Activated naive CD4-positive, alpha-beta T cell treated with anti-CD3 and anti-CD28 coated beads, Interleukin-2, amount 50 U/mL, for 24 hours (primary cell): ENCODE results near the gene ADH7.
"Not testable (repeated sequence)": the region's sequence is repeated elsewhere in the genome, so short reads cannot be mapped to it uniquely, and the experiment has no call there.

ENCODE experiments used
- H3K27ac Mint-ChIP-seq: one replicate; pipeline ENCODE4 v1.8.0; 2021; ENCODE audit warnings: mild to moderate bottlenecking, mixed read lengths
- H3K27me3 Mint-ChIP-seq: one replicate; pipeline ENCODE4 v1.8.0; 2021; ENCODE audit warnings: mixed read lengths
- H3K36me3 Mint-ChIP-seq: one replicate; pipeline ENCODE4 v1.8.0; 2021; ENCODE audit warnings: mixed read lengths
- H3K4me1 Mint-ChIP-seq: one replicate; pipeline ENCODE4 v1.8.0; 2021; ENCODE audit warnings: mixed read lengths
- H3K4me3 Mint-ChIP-seq: one replicate; pipeline ENCODE4 v1.8.0; 2021; ENCODE audit warnings: mild to moderate bottlenecking, mixed read lengths
- H3K9me3 Mint-ChIP-seq: one replicate; pipeline ENCODE4 v1.8.0; 2021; ENCODE audit warnings: mixed read lengths

The ADH7 gene

DNA sequence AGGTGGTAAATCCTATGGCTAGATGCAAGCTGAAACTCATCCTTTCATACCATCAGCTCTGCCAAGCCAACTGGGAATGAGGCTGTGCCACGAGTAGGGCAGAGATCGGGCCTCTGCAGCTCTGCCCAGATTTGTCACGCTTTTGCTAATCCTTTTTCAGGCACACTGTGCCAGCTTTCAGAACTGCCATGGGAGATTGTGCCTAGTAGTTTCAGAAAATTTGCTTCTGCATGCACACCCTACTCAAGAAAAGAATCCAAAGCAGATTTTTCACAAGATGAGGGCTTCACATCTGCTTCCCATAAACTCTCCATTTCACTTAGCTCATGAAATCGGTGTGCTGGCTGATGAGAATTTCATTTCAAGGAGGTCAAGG is 3.3 kb upstream of the ADH7 start:
- H3K4me1 Mint-ChIP-seq, result no peaks in the 10 kb centered on the region
- no peaks in the 10 kb centered on the region for H3K9me3 Mint-ChIP-seq
- no peak overlapping the region for H3K27ac Mint-ChIP-seq
- no peak overlapping the region for H3K4me3 Mint-ChIP-seq
- peaks cover 1% of the 10 kb centered on the region for H3K27me3 Mint-ChIP-seq
- no peaks in the 10 kb centered on the region for H3K36me3 Mint-ChIP-seq

- H3K4me1 Mint-ChIP-seq, result no peaks in the 10 kb centered on the region
- peaks cover 1% of the 10 kb centered on the region for H3K27me3 Mint-ChIP-seq
- no peak overlapping the region for H3K4me3 Mint-ChIP-seq
- H3K27ac Mint-ChIP-seq, result no peak overlapping the region
- no peaks in the 10 kb centered on the region for H3K9me3 Mint-ChIP-seq
- H3K36me3 Mint-ChIP-seq, result no peaks in the 10 kb centered on the region
Observed at GRCh38 chr4:99437723-99438404, 2.7 kb upstream of the ADH7 start.

- Mint-ChIP-seq H3K36me3 (no peaks in the 10 kb centered on the region), H3K4me1 (no peaks in the 10 kb centered on the region), H3K27me3 (peaks cover 1% of the 10 kb centered on the region), H3K9me3 (no peaks in the 10 kb centered on the region), H3K27ac (no peak overlapping the region), H3K4me3 (no peak overlapping the region)
Observed at GRCh38 chr4:99436976-99437722, 2.0 kb upstream of the ADH7 start.

DNA sequence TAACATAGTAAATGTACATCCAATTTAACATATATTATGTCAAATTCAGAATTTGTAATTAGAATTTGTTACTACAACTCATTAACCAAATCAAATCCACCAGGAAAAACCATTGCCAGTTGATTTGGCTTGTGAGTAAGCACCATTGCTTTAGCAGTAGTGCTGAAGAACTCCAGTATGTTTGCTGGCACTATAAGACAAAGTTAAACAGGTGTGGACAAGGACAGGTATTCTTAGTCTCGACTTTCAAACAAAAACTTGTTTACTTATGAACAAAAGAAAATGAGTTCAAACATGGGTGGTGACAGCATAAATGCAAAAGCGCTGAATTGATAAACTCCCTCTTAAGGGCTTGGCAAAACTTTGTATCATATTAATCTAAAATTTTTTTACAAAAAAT is 1.3 kb upstream of the ADH7 start:
- H3K27me3 Mint-ChIP-seq, result peaks cover 1% of the 10 kb centered on the region
- no peaks in the 10 kb centered on the region for H3K4me1 Mint-ChIP-seq
- no peak overlapping the region for H3K4me3 Mint-ChIP-seq
- H3K27ac Mint-ChIP-seq, result no peak overlapping the region
- no peaks in the 10 kb centered on the region for H3K36me3 Mint-ChIP-seq
- no peaks in the 10 kb centered on the region for H3K9me3 Mint-ChIP-seq

- Mint-ChIP-seq H3K4me1 (no peaks in the 10 kb centered on the region), H3K9me3 (no peaks in the 10 kb centered on the region), H3K27me3 (no peaks in the 10 kb centered on the region), H3K27ac (no peak overlapping the region), H3K36me3 (no peaks in the 10 kb centered on the region), H3K4me3 (no peak overlapping the region)
Observed at GRCh38 chr4:99430106-99430505, 5.0 kb downstream of the ADH7 start.

DNA sequence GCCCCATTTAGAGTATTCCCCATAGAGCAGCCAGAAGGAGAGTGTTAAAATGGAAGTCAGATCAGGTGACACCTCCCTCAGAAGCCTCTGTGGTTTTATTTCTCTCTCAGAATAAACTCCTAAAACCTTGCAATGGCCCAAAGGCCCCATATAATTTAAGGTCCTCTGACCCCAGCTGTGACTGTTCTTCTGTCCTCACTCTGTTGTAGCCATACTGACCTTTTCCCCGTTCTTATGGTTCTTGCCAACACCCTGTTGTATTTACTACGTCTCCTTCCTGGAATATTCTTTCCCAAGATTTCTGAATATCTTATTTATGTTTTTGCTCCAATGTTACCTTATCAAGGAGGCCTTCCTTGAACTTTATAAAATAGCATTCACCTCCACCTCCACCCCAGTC is 18.0 kb downstream of the ADH7 start:
- H3K36me3 Mint-ChIP-seq, result no peaks in the 10 kb centered on the region
- no peak overlapping the region for H3K4me3 Mint-ChIP-seq
- H3K9me3 Mint-ChIP-seq, result no peaks in the 10 kb centered on the region
- no peaks in the 10 kb centered on the region for H3K4me1 Mint-ChIP-seq
- H3K27me3 Mint-ChIP-seq, result peaks cover under 1% of the 10 kb centered on the region
- no peak overlapping the region for H3K27ac Mint-ChIP-seq

DNA sequence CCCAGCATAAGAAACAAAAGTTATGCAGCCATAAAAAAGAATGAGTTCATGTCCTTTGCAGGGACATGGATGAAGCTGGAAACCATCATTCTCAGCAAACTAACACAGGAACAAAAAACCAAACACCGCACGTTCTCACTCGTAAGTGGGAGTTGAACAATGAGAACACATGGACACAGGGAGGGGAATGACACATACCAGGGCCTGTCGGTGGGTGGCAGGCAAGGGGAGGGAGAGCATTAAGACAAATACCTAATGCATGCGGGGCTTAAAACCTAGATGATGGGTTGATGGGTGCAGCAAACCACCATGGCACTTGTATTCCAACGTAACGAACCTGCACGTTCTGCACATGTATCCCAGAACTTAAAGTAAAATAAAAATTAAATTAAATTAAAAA is 19.4 kb downstream of the ADH7 start:
- not testable (repeated sequence) for H3K4me3 Mint-ChIP-seq, H3K4me1 Mint-ChIP-seq, H3K9me3 Mint-ChIP-seq

GRCh38 chr4:99414902-99415301 is 20.2 kb downstream of the ADH7 start:
- H3K4me1 Mint-ChIP-seq, H3K36me3 Mint-ChIP-seq, H3K27ac Mint-ChIP-seq, H3K27me3 Mint-ChIP-seq, H3K4me3 Mint-ChIP-seq, H3K9me3 Mint-ChIP-seq: not testable (repeated sequence)

More for the DNA sequence above, 19.4 kb downstream of the ADH7 start:
- H3K27ac Mint-ChIP-seq, H3K36me3 Mint-ChIP-seq, H3K27me3 Mint-ChIP-seq: not testable (repeated sequence)

DNA sequence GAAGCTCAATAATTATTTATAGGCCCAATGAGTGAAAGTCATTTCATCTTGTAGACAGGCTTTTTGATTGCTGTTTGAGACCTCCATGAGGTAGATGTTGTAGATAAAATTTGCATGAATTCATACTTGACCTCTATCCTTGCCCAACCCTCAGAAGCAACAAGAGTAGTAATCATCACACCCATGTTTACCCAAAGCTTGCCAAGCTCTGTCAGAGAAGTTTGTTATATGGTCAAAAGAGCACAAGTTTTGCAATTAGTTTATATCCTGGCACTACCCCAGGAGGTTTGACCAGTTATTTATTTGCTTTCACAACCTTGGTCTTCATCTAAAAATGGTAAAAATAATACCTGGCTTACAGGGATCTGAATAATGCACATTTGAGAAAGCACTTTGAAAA is 20.7 kb downstream of the ADH7 start:
- Mint-ChIP-seq H3K4me3 (no peak overlapping the region), H3K27ac (no peak overlapping the region), H3K4me1 (no peaks in the 10 kb centered on the region), H3K27me3 (no peaks in the 10 kb centered on the region), H3K36me3 (no peaks in the 10 kb centered on the region), H3K9me3 (no peaks in the 10 kb centered on the region)

DNA sequence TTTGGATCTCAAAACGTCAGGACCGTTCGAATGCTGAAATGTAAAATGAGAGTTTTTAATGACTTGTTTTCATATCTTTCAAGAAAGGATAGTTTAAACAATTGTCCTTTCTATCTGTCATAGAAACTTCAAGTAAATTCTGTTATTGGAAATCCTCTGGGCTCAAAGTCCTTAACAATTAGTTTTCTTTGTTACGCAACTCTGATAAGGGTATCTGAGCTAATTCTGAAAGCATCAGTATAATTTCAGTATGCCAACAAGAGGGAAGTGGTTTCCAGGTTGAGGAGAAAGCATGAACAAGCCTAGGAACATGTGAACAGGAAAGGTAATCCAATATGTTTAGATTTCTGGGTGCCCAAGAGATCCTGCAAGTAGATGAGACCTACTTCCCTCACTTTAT is 22.0 kb downstream of the ADH7 start:
- Mint-ChIP-seq H3K27me3 (no peaks in the 10 kb centered on the region), H3K36me3 (no peaks in the 10 kb centered on the region), H3K9me3 (no peaks in the 10 kb centered on the region), H3K27ac (no peak overlapping the region), H3K4me3 (no peak overlapping the region), H3K4me1 (no peaks in the 10 kb centered on the region)

DNA sequence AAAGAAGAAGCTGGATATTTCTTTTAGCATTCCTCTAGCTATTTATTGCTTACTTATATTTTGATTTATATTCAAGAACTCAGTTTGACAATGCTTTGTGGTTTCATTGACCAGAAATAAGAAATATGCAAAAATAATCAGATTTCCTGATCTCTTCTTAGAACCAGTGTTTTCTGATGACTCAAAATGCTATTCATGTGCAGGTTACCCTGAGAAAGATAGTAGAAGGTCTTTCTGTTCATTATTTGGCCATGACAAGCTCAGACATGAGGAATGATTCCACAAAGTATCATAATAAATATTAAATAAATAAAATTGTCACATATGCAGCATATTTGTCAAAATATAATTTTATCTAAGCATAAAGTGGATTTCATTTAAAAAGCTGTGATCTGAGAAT is 24.1 kb downstream of the ADH7 start:
- Mint-ChIP-seq H3K36me3 (no peaks in the 10 kb centered on the region), H3K4me1 (no peaks in the 10 kb centered on the region), H3K4me3 (no peak overlapping the region), H3K27me3 (no peaks in the 10 kb centered on the region), H3K27ac (no peak overlapping the region), H3K9me3 (no peaks in the 10 kb centered on the region)

GRCh38 chr4:99410075-99410474 is 25.1 kb downstream of the ADH7 start:
- Mint-ChIP-seq H3K27ac (no peak overlapping the region), H3K4me1 (no peaks in the 10 kb centered on the region), H3K27me3 (no peaks in the 10 kb centered on the region), H3K36me3 (no peaks in the 10 kb centered on the region), H3K9me3 (no peaks in the 10 kb centered on the region), H3K4me3 (no peak overlapping the region)

DNA sequence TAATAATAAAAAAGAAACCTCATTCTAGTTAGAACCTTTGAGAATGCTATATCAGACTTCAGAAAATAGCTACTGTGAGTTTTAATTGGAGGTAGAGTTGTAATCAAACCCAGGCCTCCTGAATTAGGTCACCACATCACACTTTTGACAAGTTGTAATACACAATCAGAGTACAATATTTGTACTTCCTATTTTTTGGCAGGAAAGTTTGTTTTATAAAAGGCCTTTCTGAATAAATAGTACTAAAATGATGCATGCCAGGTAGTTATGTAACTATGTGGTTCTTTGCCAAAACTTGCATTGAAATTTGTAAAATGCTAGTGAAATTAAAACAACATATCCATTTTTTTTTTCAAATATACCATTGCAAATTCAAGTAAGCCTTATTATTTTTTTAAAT is 26.8 kb downstream of the ADH7 start:
- no peaks in the 10 kb centered on the region for H3K9me3 Mint-ChIP-seq
- no peaks in the 10 kb centered on the region for H3K4me1 Mint-ChIP-seq
- H3K27ac Mint-ChIP-seq, result no peak overlapping the region
- no peaks in the 10 kb centered on the region for H3K27me3 Mint-ChIP-seq
- no peaks in the 10 kb centered on the region for H3K36me3 Mint-ChIP-seq
- H3K4me3 Mint-ChIP-seq, result no peak overlapping the region

DNA sequence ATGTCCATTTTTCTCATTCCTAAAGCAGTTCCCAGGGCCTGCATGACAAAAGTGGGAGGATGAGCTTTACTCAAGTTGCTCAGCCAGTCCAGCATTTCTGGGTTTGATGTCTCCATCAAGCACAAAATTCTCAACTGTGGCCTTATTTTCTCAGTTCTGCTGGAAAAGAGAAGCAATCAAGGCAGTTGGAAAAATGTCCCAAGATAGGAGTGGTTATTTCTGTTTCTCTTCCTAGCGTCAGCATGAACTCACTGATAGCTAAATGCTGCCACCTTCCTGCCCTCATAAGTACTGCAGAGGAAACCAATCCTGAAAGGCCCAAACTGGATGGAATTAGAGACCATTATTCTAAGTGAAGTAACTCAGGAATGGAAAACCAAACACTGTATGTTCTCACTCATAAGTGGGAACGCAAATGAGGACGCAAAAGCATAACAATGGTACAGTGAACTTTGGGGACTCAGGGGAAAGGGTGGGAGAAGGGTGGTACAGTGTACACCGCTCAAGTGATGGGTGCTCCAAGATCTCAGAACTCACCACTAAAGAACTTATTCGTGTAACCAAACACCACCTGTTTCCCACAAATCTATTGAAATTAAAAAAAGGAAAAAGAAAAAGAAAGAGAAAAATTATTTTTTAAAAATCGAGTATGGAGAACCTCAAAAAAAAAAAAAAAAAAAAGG is 29.6 kb downstream of the ADH7 start:
- Mint-ChIP-seq H3K36me3 (no peaks in the 10 kb centered on the region), H3K4me3 (no peak overlapping the region), H3K9me3 (no peaks in the 10 kb centered on the region), H3K4me1 (no peaks in the 10 kb centered on the region), H3K27me3 (no peaks in the 10 kb centered on the region), H3K27ac (no peak overlapping the region)

DNA sequence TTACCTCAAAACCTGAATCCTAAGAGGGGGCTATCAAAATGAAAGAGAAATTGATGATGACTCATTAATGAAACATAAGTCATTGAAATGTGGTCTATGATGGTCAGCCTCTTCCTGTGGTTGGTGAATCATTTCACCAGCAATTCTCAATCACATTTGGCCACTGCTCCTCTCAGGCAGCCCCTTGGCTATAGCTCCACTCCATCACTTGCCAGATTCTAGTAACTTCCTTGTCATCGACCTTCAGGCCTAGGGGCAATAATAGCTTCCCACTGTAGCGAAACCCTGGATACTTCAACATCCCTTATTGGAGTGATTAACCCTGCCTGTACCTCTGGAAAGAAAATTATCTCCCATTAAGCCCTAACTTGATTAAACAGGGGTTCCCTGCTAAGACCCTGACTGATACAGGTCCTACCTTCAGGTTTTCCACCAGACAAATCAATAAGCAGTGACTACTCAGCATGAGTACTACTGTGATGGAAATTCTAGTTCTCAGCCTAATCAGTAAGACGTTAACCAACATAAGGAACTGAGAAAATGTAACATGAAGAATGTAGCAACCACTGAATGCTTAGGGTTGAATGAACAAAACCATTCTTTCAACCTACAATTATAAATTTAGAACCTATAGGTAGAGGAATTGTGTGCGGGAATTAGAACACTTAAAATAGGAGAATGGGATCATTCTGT is 30.4 kb downstream of the ADH7 start:
- no peaks in the 10 kb centered on the region for H3K4me1 Mint-ChIP-seq
- no peak overlapping the region for H3K4me3 Mint-ChIP-seq
- H3K36me3 Mint-ChIP-seq, result no peaks in the 10 kb centered on the region
- H3K27ac Mint-ChIP-seq, result no peak overlapping the region
- H3K27me3 Mint-ChIP-seq, result no peaks in the 10 kb centered on the region
- no peaks in the 10 kb centered on the region for H3K9me3 Mint-ChIP-seq
